Activated CD4-positive, alpha-beta T cell treated with anti-CD3 and anti-CD28 coated beads for 36 hours (primary cell): ENCODE measurements around the gene ARL8A. TPM values are rescaled to one million over a fixed set of nuclear protein-coding genes. Genes with fewer than 3 reads are reported as not detected.

Source experiments
- ATAC-seq: fragments of 200-7000 bp; cut with Tn5 transposase; one replicate; pipeline ENCODE4 v1.10.0; 2021; ENCODE audit warnings: mild to moderate bottlenecking, moderate library complexity
- CTCF ChIA-PET: fragments of 350-600 bp; sonication (Branson Sonifier 250); formaldehyde crosslinking; loops from one replicate; lab custom pipeline; 2021; ENCODE audit warnings: antibody characterized with exemption; lab: Charles Lee
- POLR2A ChIA-PET: fragments of 350-600 bp; sonication (Branson Sonifier 250); formaldehyde crosslinking; loops from one replicate; lab custom pipeline; 2021; ENCODE audit warnings: antibody characterized with exemption, inconsistent platforms; lab: Charles Lee
- DNase-seq: peaks from one replicate; pipeline ENCODE4 v3.0.0-alpha.2; 2020
- H3K27ac Mint-ChIP-seq: one replicate; pipeline ENCODE4 v1.8.0; 2021; ENCODE audit warnings: mixed read lengths
- H3K27me3 Mint-ChIP-seq: one replicate; pipeline ENCODE4 v1.8.0; 2021; ENCODE audit warnings: mixed read lengths
- H3K36me3 Mint-ChIP-seq: one replicate; pipeline ENCODE4 v1.8.0; 2021; ENCODE audit warnings: low read depth, mixed read lengths
- H3K4me1 Mint-ChIP-seq: one replicate; pipeline ENCODE4 v1.8.0; 2021; ENCODE audit warnings: mixed read lengths
- H3K4me3 Mint-ChIP-seq: one replicate; pipeline ENCODE4 v1.8.0; 2021; ENCODE audit warnings: mild to moderate bottlenecking, moderate library complexity, mixed read lengths
- H3K9me3 Mint-ChIP-seq: one replicate; pipeline ENCODE4 v1.8.0; 2021; ENCODE audit warnings: low read depth, mixed read lengths
- intact Hi-C, 2 experiments: fragments of 100-400 bp; cut with DNase I in 1 of 2; cut with micrococcal nuclease in 1 of 2; formaldehyde crosslinking; loops; one replicate each; pipeline versions ENCODE4 v1.14.2 to v1.15.1; 2022 to 2024; cut with DNase I, micrococcal nuclease
- total RNA-seq, 2 experiments: library from RNA; stranded (reverse); gene quantifications; one replicate each; pipeline ENCODE4 v1.2.3, GENCODE V29; 2021

The ARL8A gene
- total RNA-seq, 2 experiments from 2014 or later: 32.3 to 51.7 TPM

DNA sequence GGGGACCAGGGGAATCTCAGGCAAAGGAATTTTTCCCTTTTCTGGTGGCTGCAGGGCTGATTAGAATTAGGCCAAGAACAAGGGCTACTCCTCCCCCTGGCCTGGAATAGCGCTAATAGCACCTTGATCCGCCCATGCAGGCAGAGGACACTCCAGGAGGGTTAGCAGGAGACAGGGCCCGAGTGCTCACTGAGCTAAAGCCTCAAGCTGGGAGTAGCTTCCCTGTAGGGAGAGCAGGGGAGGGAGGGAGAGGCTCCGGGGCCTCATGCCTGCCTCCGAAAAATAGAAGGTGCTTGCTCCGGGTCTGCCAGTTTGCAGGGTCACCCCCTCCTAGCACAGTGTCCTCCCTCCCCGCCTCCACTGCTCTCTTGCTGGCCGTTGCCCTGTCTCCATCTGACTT lies 12.1 kb upstream of the ARL8A start:
- H3K9me3 Mint-ChIP-seq: no peaks in the 10 kb centered on the region
- ATAC-seq (no peak), DNase-seq (no peak)
- ChIA-PET POLR2A (interaction anchor here (1.6 kb wide), 1 partner anchor 14 kb away, joined by 5 read pairs; no protein-coding TSS in a partner anchor), CTCF (interaction anchor here (0.6 kb wide), 1 partner anchor 56 kb away, joined by 3 read pairs; no protein-coding TSS in a partner anchor)
- no peak overlapping the region for H3K4me3 Mint-ChIP-seq
- H3K27ac Mint-ChIP-seq: no peak overlapping the region
- H3K27me3 Mint-ChIP-seq: no peaks in the 10 kb centered on the region
- intact Hi-C loops: no loop called here
- peaks cover 79% of the 10 kb centered on the region for H3K36me3 Mint-ChIP-seq
- H3K4me1 Mint-ChIP-seq: peaks cover 55% of the 10 kb centered on the region

DNA sequence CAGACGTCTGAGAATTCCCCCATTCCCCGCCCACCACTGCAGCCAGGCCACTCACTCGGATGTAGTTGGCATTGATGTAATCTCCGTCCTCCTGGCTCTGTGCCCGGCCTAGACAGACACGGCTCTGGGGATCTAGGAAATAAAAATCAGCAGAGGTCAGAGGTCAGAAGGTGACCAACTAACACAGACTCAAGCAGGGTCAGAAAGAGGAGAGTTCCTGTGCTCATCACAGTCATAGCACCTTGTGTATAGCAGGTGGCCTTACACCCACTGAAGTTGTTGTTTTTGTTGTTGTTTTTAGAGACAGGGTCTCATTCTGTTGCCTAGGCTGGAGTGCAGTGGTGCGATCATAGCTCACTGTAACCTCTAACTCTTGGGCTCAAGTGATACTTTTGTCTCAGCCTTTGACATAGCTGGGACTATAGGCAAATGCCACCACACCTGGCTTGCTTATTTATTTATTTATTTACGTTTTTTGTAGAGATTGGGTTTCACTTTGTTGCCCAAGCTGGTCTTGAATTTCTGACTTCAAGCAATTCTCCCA lies 11.0 kb upstream of the ARL8A start:
- H3K27me3 Mint-ChIP-seq: no peaks in the 10 kb centered on the region
- no peak for ATAC-seq
- ChIA-PET POLR2A (interaction anchor here (0.6 to 1.6 kb wide), 6 partner anchors 9 to 690 kb away, joined by 3 to 9 read pairs (median 4); no protein-coding TSS in a partner anchor), CTCF (interaction anchor here (0.6 to 2.1 kb wide), 16 partner anchors 7 to 626 kb away, joined by 3 to 11 read pairs (median 4); partner anchors contain the start of gene UBE2T)
- H3K36me3 Mint-ChIP-seq: peaks cover 89% of the 10 kb centered on the region
- intact Hi-C loops: no loop called here
- peaks cover 47% of the 10 kb centered on the region for H3K4me1 Mint-ChIP-seq
- H3K27ac Mint-ChIP-seq: no peak overlapping the region
- no peak for DNase-seq
- H3K4me3 Mint-ChIP-seq: no peak overlapping the region
- no peaks in the 10 kb centered on the region for H3K9me3 Mint-ChIP-seq

DNA sequence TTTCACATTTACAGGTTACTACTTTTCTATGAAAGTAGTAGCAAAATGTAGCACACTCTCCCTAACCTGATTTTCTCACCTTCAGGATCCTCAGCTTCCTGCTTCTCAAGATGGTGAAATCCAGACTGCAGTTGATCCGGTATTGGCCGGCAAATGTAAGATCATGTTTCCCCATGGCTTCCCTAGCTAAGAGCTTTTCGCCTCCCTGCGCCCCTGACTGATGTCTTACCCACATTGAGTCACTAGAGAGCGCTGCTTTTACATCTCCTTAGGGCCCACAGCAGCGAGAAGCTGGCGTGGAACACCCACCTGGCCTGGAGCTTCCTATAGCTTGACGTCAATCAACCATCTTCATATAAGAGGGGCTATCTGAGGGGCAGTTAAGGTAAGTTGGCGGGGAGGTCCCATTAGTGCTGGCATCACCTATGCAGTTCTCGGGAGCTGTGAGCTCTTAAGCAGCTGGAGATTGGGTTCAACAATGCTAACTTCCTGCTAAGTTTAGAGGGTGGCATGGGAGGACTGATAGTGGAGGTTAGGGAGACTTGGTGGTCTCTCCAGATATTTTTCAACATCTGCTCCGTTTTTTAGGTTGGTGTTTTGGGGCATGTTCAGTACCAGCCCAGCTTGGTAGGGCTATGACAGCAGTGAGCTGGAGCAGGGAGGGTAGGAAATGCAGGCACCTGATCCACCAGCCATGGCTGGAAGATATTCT lies 10.4 kb upstream of the ARL8A start:
- ATAC-seq (peak; percentile 63), DNase-seq (peak; percentile 67)
- no peaks in the 10 kb centered on the region for H3K9me3 Mint-ChIP-seq
- ChIA-PET POLR2A (interaction anchor here (0.6 to 1.4 kb wide), 6 partner anchors 7 to 190 kb away, joined by 3 to 9 read pairs (median 4); no protein-coding TSS in a partner anchor), CTCF (interaction anchor here (0.5 to 2.1 kb wide), 20 partner anchors 8 to 626 kb away, joined by 3 to 11 read pairs (median 4); partner anchors contain the start of gene UBE2T)
- intact Hi-C loops: no loop called here
- peaks cover 47% of the 10 kb centered on the region for H3K4me1 Mint-ChIP-seq
- peaks cover 88% of the 10 kb centered on the region for H3K36me3 Mint-ChIP-seq
- peak overlapping the region; percentile 78 for H3K27ac Mint-ChIP-seq
- no peaks in the 10 kb centered on the region for H3K27me3 Mint-ChIP-seq
- H3K4me3 Mint-ChIP-seq: no peak overlapping the region

DNA sequence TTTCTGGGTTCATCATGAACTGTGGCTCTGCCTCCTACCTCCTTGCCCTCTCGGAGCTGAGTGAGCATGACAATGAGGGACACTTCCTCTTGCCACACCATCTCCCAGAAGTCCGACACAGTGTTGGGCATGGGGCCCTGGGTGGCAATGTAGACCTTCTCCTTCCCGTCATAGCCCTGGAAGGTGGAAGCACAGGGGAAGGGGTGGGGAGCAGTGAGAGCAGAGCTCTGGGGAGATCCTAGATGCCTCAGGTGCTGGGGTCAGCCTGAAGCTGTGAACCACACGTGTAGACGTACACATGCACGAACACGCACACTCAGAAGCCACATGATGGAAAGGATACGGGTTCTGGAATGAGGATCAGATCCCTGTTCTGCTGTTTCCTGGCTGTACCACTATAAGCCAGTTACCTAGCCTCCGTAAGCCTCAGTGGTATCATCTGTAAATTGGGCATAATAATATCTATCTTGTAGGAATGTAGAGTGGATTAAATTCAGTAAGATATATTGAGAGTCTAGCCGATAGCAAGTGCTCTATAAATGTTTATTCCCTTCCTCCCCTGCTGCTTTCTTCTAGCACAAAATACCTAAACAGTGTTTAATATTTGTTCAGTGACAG lies 9.7 kb upstream of the ARL8A start:
- ATAC-seq (no peak), DNase-seq (no peak)
- POLR2A ChIA-PET: interaction anchor here (0.8 to 1.4 kb wide), 4 partner anchors 8 to 189 kb away, joined by 3 to 6 read pairs (median 4); no protein-coding TSS in a partner anchor
- H3K27me3 Mint-ChIP-seq: no peaks in the 10 kb centered on the region
- H3K36me3 Mint-ChIP-seq: peaks cover 84% of the 10 kb centered on the region
- peaks cover 45% of the 10 kb centered on the region for H3K4me1 Mint-ChIP-seq
- H3K9me3 Mint-ChIP-seq: no peaks in the 10 kb centered on the region
- CTCF ChIA-PET: interaction anchor here (0.5 to 2.1 kb wide), 18 partner anchors 8 to 571 kb away, joined by 3 to 11 read pairs (median 4); partner anchors contain the start of gene UBE2T
- peak overlapping the region; percentile 78 for H3K27ac Mint-ChIP-seq
- intact Hi-C loops: no loop called here
- no peak overlapping the region for H3K4me3 Mint-ChIP-seq

DNA sequence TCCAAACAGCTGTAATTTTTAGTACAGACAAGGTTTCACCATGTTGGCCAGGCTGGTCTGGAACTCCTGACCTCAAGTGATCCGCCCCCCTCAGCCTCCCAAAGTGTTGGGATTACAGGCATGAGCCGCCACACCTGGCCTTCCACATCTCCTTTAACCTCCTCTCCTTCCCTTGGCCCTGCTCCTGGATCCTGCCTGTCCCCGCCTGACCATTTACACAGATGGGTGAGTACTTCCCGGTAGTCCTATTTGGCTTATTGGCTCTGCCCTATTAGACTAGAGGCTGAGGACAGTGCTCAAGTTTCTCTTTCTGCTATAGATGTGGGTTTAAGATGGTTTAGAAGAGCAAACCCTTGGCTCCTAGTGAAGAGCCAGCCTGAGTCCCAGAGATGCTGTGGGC lies 8.7 kb upstream of the ARL8A start:
- H3K36me3 Mint-ChIP-seq: peaks cover 83% of the 10 kb centered on the region
- intact Hi-C loops: no loop called here
- no peaks in the 10 kb centered on the region for H3K9me3 Mint-ChIP-seq
- POLR2A ChIA-PET: no interaction called here
- H3K4me3 Mint-ChIP-seq: no peak overlapping the region
- ATAC-seq (no peak), DNase-seq (no peak)
- H3K27me3 Mint-ChIP-seq: no peaks in the 10 kb centered on the region
- H3K4me1 Mint-ChIP-seq: peaks cover 38% of the 10 kb centered on the region
- CTCF ChIA-PET: interaction anchor here (0.6 to 2.1 kb wide), 2 partner anchors 154 to 964 kb away, joined by 3 to 6 read pairs; no protein-coding TSS in a partner anchor
- H3K27ac Mint-ChIP-seq: peak overlapping the region; percentile 58

DNA sequence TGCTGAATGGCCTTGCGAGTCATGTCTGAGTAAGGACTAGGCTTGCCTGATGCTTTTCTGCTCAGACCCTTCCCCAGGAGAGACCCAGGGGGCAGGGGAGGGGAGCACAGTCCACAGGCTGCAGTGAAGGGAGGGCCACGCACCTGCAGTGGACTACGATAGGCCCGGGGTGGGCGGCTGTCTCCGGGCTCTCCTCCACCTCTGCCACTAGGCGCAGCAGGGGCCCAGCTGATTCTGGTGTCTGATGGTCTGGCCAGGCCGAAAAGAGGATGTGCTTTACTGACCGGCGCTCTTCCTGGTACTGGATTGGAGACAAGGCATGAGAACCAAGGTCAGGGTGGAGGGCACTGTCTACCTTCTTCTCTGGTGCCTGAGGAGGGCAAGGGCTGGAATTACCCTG lies 7.9 kb upstream of the ARL8A start:
- DNase-seq (no peak), ATAC-seq (no peak)
- no peaks in the 10 kb centered on the region for H3K9me3 Mint-ChIP-seq
- intact Hi-C loops: no loop called here
- no peak overlapping the region for H3K4me3 Mint-ChIP-seq
- peaks cover 83% of the 10 kb centered on the region for H3K36me3 Mint-ChIP-seq
- H3K27me3 Mint-ChIP-seq: no peaks in the 10 kb centered on the region
- H3K27ac Mint-ChIP-seq: no peak overlapping the region
- peaks cover 32% of the 10 kb centered on the region for H3K4me1 Mint-ChIP-seq
- POLR2A ChIA-PET: no interaction called here
- CTCF ChIA-PET: interaction anchor here (0.9 to 1.9 kb wide), 3 partner anchors 8 to 14 kb away, joined by 3 to 13 read pairs (median 3); partner anchors contain the start of gene PTPN7

DNA sequence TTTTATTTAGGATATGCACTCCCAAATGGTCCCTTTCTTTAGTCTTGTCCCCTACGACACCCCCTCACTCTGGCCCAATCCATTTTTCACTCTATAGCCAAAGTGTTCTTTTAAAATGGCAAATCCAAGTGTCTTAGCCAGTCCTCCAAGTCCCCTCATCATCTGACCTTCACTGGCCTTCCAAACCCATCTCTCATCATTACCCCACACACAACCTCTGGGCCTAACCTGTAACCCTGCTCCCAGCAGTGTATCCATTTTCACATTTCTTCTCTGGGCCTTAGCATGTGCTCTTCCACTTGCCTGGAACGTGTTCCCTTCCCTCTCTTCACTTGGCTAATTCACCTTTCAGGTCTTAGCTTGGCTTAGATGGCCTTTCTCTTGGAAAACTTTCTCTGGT lies 6.5 kb upstream of the ARL8A start:
- intact Hi-C loops: no loop called here
- ChIA-PET POLR2A (no interaction called here), CTCF (interaction anchor here (0.8 to 1.9 kb wide), 4 partner anchors 9 to 336 kb away, joined by 3 to 13 read pairs (median 3); partner anchors contain the start of gene PTPN7)
- no peak overlapping the region for H3K27ac Mint-ChIP-seq
- ATAC-seq: no peak
- H3K27me3 Mint-ChIP-seq: no peaks in the 10 kb centered on the region
- no peak overlapping the region for H3K4me3 Mint-ChIP-seq
- H3K4me1 Mint-ChIP-seq: peaks cover 22% of the 10 kb centered on the region
- no peak for DNase-seq
- no peaks in the 10 kb centered on the region for H3K9me3 Mint-ChIP-seq
- H3K36me3 Mint-ChIP-seq: peaks cover 71% of the 10 kb centered on the region

DNA sequence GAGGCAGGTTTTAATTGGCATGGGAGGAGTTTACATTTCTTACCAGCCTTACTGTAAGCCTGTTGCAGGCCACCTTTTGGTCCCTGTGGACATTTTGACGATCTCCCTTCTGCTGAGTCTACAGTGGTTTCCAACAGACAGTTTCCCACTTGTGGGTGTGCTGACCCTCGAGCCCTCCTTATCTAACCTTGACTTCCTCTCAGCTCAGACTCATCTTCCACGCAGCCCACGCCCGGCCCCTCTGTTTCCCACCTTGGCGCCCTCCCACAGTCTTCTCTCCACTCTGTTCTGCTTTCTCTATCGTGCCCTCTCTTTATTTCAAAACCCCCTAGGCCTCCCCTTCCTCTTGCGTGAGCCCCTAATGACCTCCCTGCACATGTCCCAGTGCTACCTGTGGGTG lies 6.1 kb upstream of the ARL8A start:
- Mint-ChIP-seq H3K4me3 (no peak overlapping the region), H3K4me1 (peaks cover 19% of the 10 kb centered on the region), H3K36me3 (peaks cover 68% of the 10 kb centered on the region), H3K9me3 (no peaks in the 10 kb centered on the region), H3K27ac (peak overlapping the region; percentile 29), H3K27me3 (no peaks in the 10 kb centered on the region)
- CTCF ChIA-PET: interaction anchor here (1.2 to 1.9 kb wide), 2 partner anchors 10 kb away, joined by 3 to 13 read pairs; partner anchors contain the start of gene PTPN7
- no peak for ATAC-seq
- POLR2A ChIA-PET: no interaction called here
- intact Hi-C loops: no loop called here
- no peak for DNase-seq

DNA sequence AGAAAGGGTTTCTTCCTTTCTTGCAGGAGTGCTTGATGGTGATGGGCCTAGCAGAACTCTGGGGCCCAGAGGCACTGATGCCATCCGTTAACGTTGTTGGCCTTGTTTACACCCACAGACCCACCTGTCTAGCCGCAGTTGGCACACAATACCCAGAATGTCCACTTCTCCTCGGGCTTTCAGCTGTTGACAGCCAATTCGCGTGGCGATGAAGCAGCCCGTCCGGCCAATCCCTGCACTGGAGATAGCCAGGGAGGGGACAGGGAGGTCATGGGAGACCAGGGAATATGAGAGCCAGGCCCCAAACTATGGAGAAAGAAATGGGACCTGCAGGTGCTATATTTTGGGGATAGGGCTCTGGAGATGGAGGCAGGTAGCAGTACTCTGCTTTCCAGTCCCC lies 5.7 kb upstream of the ARL8A start:
- intact Hi-C loops: no loop called here
- H3K9me3 Mint-ChIP-seq: no peaks in the 10 kb centered on the region
- no peak overlapping the region for H3K4me3 Mint-ChIP-seq
- no peak overlapping the region for H3K27ac Mint-ChIP-seq
- DNase-seq (no peak), ATAC-seq (no peak)
- peaks cover 64% of the 10 kb centered on the region for H3K36me3 Mint-ChIP-seq
- ChIA-PET POLR2A (interaction anchor here (0.6 kb wide), 1 partner anchor 21 kb away, joined by 4 read pairs; no protein-coding TSS in a partner anchor), CTCF (interaction anchor here (1.2 kb wide), 1 partner anchor 10 kb away, joined by 3 read pairs; the partner anchor contains the start of gene PTPN7)
- H3K4me1 Mint-ChIP-seq: peaks cover 19% of the 10 kb centered on the region
- H3K27me3 Mint-ChIP-seq: no peaks in the 10 kb centered on the region

DNA sequence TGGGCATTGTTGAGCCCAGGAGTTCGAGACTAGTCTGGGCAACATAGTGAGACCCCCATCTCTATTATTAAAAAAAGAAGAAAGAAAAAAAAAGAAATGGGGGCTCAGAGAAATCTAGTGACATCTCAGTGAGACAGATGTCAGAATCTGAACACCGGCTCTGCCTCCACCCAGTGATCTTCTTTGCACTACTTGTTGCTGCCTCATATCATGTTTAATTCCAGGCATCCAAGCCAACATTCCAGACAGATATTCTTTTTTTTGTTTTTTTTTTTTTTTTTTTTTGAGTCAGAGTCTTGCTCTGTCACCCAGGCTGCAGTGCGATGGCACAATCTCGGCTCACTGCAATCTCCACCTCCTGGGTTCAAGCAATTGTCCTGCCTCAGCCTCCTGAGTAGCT lies 5.0 kb upstream of the ARL8A start:
- ChIA-PET POLR2A (interaction anchor here (0.6 kb wide), 1 partner anchor 20 kb away, joined by 4 read pairs; no protein-coding TSS in a partner anchor), CTCF (interaction anchor here (1.2 kb wide), 1 partner anchor 11 kb away, joined by 3 read pairs; the partner anchor contains the start of gene PTPN7)
- H3K9me3 Mint-ChIP-seq: no peaks in the 10 kb centered on the region
- no peak for DNase-seq
- no peaks in the 10 kb centered on the region for H3K27me3 Mint-ChIP-seq
- ATAC-seq: no peak
- peaks cover 15% of the 10 kb centered on the region for H3K4me1 Mint-ChIP-seq
- H3K27ac Mint-ChIP-seq: no peak overlapping the region
- H3K4me3 Mint-ChIP-seq: no peak overlapping the region
- intact Hi-C loops: loop anchor here in 1 of 2 experiments (10.0 kb wide), 1 partner anchor 645 kb away; the partner anchor contains the start of gene CSRP1
- H3K36me3 Mint-ChIP-seq: peaks cover 59% of the 10 kb centered on the region

DNA sequence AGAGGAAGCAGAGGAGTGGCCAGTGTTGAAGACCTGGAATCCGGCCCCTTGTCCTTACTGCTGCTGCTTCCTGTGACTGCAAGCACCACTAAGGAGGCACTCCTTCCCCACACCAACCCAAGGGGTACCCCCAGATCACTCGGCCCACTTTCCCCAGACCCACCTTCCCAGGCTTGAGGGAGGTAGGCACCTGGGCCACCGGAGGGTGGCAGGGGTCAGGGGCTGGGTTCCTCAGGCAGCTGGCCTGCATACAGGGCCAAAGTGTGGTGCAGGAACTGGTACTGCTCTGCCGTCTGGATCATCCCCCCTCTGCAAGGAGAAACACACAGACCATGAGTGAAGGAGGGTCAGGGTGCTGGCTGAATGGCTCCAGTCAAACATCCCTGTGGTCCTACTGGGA lies 3.9 kb upstream of the ARL8A start:
- DNase-seq (no peak), ATAC-seq (no peak)
- H3K27me3 Mint-ChIP-seq: no peaks in the 10 kb centered on the region
- intact Hi-C loops: loop anchor here in 1 of 2 experiments (10.0 kb wide), 1 partner anchor 644 kb away; the partner anchor contains the start of gene CSRP1
- ChIA-PET CTCF (no interaction called here), POLR2A (no interaction called here)
- no peak overlapping the region for H3K27ac Mint-ChIP-seq
- peaks cover 53% of the 10 kb centered on the region for H3K36me3 Mint-ChIP-seq
- no peaks in the 10 kb centered on the region for H3K9me3 Mint-ChIP-seq
- no peak overlapping the region for H3K4me3 Mint-ChIP-seq
- H3K4me1 Mint-ChIP-seq: peaks cover 14% of the 10 kb centered on the region
